Activated T-cell treated with anti-CD3 and anti-CD28 coated beads, Interleukin-2, amount 50 U/mL, for 72 hours (primary cell): ENCODE data around the gene CEP128. TPM values are rescaled to one million over a fixed set of nuclear protein-coding genes. Genes with fewer than 3 reads are reported as not detected.

Experiments
- ATAC-seq, 2 donors: fragments of 150-1000 bp; cut with Tn5 transposase; replicated peaks in 1 of 2; 2 replicates each; pipeline ENCODE4 v1.10.0; 2021; ENCODE audit warnings: moderate library complexity in 2 of 2, mild to moderate bottlenecking in 1 of 2
- DNase-seq, 2 donors: peaks; one replicate each; pipeline ENCODE4 v3.0.0; 2021 to 2022; ENCODE audit warnings: mixed read lengths in 1 of 2
- H3K27ac Mint-ChIP-seq: one replicate; pipeline ENCODE4 v1.8.0; 2022; ENCODE audit warnings: mild to moderate bottlenecking, moderate library complexity, mixed read lengths
- H3K27me3 Mint-ChIP-seq: one replicate; pipeline ENCODE4 v1.8.0; 2022; ENCODE audit warnings: low read depth, mixed read lengths
- H3K36me3 Mint-ChIP-seq, 2 donors: one replicate each; pipeline ENCODE4 v1.8.0; 2022; ENCODE audit warnings: mixed read lengths in 2 of 2, mild to moderate bottlenecking in 1 of 2; ENCODE audit not compliant: insufficient read depth in 2 of 2
- H3K4me1 Mint-ChIP-seq: one replicate; pipeline ENCODE4 v1.8.0; 2022; ENCODE audit warnings: low read depth, mixed read lengths
- H3K4me3 Mint-ChIP-seq, 2 donors: one replicate each; pipeline ENCODE4 v1.8.0; 2022; ENCODE audit warnings: mild to moderate bottlenecking in 2 of 2, mixed read lengths in 2 of 2, moderate library complexity in 2 of 2
- H3K9me3 Mint-ChIP-seq, 2 donors: one replicate each; pipeline ENCODE4 v1.8.0; 2022; ENCODE audit warnings: mixed read lengths in 2 of 2
- total RNA-seq, 2 donors: library from RNA; stranded (reverse); gene quantifications; one replicate each; pipeline ENCODE4 v1.2.3, GENCODE V29; 2022

The CEP128 gene
- total RNA-seq, 2 donors from 2014 or later, result 14.2 to 16.9 TPM

DNA sequence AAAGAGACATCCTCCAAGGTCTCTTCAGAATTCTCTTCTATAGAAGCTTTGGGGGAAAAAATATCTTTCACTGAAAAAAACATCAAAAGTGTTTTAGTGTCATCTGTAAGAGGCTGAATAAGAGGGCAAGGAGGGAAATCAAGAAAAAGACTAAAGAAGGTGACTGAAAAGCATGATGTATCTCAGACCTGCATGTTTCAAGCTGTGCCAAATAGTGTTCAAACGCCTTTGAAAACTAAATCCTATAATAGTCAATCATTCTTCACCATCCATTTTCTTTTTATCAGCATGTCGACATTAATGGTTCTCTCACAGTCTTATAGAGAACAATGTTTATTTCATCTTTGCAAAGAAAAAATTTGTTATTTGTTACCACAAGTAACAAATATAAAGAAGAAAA, 94.5 kb downstream of the CEP128 start:
- no peak overlapping the region for H3K4me3 Mint-ChIP-seq

DNA sequence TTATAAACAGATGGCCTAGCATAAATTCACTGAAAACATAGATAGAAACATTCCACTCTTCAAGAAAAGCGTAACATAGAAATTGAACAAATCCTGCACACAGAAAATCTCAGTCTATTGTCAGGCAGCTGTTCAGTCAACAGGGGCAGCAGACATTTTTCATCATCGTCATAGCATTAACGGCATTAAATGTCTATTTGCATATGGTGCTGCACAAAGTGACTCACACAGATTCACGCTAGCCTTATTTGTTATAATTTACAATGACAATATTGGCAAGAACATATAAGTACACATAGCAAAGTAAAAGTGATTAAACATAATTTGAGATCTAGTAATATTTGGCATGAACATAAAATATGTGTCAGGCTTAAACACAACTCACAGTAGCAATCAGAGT, 95.7 kb downstream of the CEP128 start:
- no peak overlapping the region for H3K4me3 Mint-ChIP-seq
- H3K27me3 Mint-ChIP-seq, result no peaks in the 10 kb centered on the region
- no peaks in the 10 kb centered on the region for H3K4me1 Mint-ChIP-seq
- H3K27ac Mint-ChIP-seq, result no peak overlapping the region
- H3K36me3 Mint-ChIP-seq, result no peaks in the 10 kb centered on the region
- ATAC-seq (no peak), DNase-seq (no peak)
- H3K9me3 Mint-ChIP-seq, result no peaks in the 10 kb centered on the region

More for the DNA sequence above, 94.5 kb downstream of the CEP128 start:
- H3K9me3 Mint-ChIP-seq, result no peaks in the 10 kb centered on the region
- H3K27ac Mint-ChIP-seq, result no peak overlapping the region
- no peaks in the 10 kb centered on the region for H3K4me1 Mint-ChIP-seq
- ATAC-seq (no peak), DNase-seq (no peak)
- no peaks in the 10 kb centered on the region for H3K36me3 Mint-ChIP-seq
- H3K27me3 Mint-ChIP-seq, result no peaks in the 10 kb centered on the region

DNA sequence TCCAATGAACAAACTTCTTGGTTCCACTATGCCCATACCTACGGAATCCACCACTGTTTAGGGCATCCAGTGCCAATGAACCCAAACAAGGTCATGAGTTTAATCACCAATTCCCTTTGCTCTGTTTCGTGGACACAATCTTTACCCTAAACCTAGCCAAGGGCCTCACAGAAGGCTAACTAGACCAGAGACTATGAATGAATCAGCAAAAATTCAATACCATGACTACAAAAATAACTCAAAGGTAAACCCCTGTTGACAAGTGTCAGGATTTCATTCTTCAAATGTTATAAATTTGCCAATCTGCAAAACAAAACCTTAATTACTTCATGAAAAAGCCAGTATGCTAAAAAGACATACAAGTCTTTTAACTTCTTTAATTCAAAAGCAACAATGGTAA, 96.7 kb downstream of the CEP128 start:
- DNase-seq, result no peak
- H3K9me3 Mint-ChIP-seq, result no peaks in the 10 kb centered on the region
- no peaks in the 10 kb centered on the region for H3K27me3 Mint-ChIP-seq
- H3K36me3 Mint-ChIP-seq, result no peaks in the 10 kb centered on the region
- ATAC-seq, result no peak
- H3K27ac Mint-ChIP-seq, result no peak overlapping the region
- no peaks in the 10 kb centered on the region for H3K4me1 Mint-ChIP-seq
- H3K4me3 Mint-ChIP-seq, result no peak overlapping the region

DNA sequence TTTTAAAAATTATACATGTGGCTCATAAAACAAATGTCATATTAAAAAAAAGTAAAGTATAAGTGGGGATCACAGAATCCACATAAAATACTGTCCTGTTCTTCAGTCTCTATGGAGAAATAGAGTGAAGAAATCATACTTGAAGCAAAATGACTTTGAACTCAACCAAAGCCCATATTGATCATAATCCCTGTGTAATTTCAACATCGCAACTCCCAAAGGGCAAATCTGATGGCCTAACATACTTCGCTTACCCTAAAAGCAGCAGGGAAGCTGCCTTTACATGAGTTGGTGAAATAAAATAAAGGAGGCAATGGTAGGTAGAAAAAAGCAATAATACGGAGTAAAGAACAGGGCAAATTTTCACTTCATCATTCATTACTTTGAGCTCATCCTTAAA, 101.8 kb downstream of the CEP128 start:
- no peak overlapping the region for H3K4me3 Mint-ChIP-seq
- no peaks in the 10 kb centered on the region for H3K27me3 Mint-ChIP-seq
- DNase-seq (no peak), ATAC-seq (no peak)
- no peaks in the 10 kb centered on the region for H3K4me1 Mint-ChIP-seq
- no peak overlapping the region for H3K27ac Mint-ChIP-seq
- H3K9me3 Mint-ChIP-seq, result no peaks in the 10 kb centered on the region
- no peaks in the 10 kb centered on the region for H3K36me3 Mint-ChIP-seq

DNA sequence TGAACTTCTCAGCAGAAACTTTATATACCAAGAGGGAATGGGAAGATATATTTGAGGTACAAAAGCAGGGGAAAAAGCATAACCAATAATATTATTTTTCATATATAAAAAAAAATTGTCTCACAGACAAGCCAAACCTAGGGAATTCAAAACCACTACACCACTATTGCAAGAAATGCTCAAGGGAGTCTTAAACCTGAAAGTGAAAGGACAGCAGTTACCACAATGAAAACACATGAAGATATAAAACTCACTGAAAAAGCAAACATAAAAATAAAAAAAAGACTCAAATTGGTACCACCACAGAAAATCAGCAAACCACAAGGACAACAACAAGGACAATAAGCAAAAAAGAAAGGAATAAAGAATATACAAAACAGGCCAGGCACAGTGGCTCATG, 131.9 kb downstream of the CEP128 start:
- ATAC-seq (no peak), DNase-seq (no peak)
- Mint-ChIP-seq H3K27ac (peak overlapping the region; percentile 73), H3K27me3 (no peaks in the 10 kb centered on the region), H3K4me3 (no peak overlapping the region), H3K4me1 (no peaks in the 10 kb centered on the region), H3K36me3 (peaks cover 13 to 15% of the 10 kb centered on the region in 2 donors), H3K9me3 (peaks cover 13 to 17% of the 10 kb centered on the region in 2 donors)

DNA sequence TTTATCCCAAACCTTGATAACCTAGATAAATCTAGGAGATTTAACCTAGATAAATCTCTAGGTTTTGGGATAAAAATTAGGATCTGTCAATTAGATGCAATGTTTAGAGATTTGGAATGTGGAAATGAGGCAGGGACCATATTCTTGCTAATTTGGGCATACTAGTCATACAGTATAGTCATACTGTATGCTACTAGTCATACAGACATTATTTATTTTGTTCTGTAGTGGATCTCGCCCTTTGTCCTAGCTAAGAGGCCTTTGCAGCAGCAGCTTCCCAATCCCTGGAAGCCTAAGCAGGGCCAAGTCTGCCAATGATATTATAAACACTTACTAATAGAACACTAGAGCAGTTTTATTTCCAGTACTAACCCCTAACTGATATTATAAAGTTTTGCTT, 136.4 kb downstream of the CEP128 start:
- Mint-ChIP-seq H3K27me3 (no peaks in the 10 kb centered on the region), H3K4me1 (no peaks in the 10 kb centered on the region), H3K27ac (no peak overlapping the region), H3K36me3 (peaks cover 14 to 21% of the 10 kb centered on the region in 2 donors), H3K9me3 (peaks cover 14 to 15% of the 10 kb centered on the region in 2 donors), H3K4me3 (no peak overlapping the region)
- DNase-seq (no peak), ATAC-seq (no peak)

DNA sequence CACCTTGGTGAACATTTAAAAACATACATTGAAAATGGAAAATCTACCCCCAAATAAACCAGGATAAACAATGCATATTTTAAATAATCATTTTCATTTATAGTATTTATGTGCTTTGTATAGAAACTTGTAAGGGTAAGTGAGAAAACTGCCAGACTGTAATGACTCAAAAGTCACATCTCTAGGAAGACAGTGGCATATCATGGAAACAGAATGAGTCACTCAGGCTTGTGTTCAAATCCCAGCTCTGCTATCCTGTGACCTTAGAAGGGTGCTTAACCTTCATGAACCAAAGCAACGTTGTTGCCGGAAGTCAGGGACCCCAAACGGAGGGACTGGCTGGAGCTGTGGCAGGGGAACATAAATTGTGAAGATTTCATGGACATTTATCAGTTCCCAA, 142.7 kb downstream of the CEP128 start:
- no peak overlapping the region for H3K27ac Mint-ChIP-seq

DNA sequence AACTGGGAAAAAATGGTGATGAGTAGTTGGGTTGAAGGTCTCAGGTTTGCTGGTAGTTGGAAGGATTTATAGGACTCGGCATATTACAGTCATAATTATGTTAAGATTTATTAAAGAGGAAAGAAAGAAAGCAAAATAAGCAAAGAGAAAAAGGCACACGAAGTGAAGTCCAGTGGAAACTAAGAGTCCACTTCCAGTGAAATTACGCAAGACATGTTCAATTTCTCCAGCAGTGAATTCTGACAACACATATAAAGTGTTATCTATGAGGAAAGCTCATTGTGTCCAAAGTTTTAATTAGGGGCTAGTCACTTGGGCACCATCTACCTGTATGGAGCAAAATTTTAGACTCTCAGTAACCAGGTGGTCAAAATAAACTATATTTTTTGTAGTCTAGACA, 143.3 kb downstream of the CEP128 start:
- peaks cover 6 to 11% of the 10 kb centered on the region in 2 donors for H3K9me3 Mint-ChIP-seq
- no peak for ATAC-seq
- no peak overlapping the region for H3K27ac Mint-ChIP-seq
- no peaks in the 10 kb centered on the region for H3K4me1 Mint-ChIP-seq
- peaks cover 5 to 15% of the 10 kb centered on the region in 2 donors for H3K36me3 Mint-ChIP-seq
- no peaks in the 10 kb centered on the region for H3K27me3 Mint-ChIP-seq
- no peak for DNase-seq
- H3K4me3 Mint-ChIP-seq, result no peak overlapping the region

More for the DNA sequence above, 142.7 kb downstream of the CEP128 start:
- Mint-ChIP-seq H3K9me3 (peaks cover 6 to 11% of the 10 kb centered on the region in 2 donors), H3K4me1 (no peaks in the 10 kb centered on the region), H3K4me3 (no peak overlapping the region), H3K27me3 (no peaks in the 10 kb centered on the region), H3K36me3 (peaks cover 5 to 15% of the 10 kb centered on the region in 2 donors)
- ATAC-seq (no peak), DNase-seq (no peak)

DNA sequence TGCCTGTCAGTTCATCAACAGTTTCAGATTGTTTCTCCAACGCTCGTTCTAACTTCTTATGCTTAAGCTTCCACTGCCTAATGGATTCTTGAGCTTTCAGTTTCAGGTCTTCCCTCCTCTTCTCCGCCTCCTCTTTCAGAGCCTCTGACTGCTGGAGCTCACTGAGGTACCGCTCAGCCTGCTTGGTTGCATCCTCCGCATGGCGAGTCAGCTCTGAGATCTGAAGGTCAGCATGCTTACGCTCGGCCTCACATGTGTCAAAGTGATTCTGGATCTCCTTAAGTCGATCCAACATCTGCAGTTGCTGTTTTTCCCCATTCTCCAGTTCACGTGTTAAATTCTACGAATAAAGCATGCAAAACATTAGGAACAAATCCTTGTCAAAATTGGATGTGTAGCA, 148.8 kb downstream of the CEP128 start:
- no peaks in the 10 kb centered on the region for H3K9me3 Mint-ChIP-seq
- H3K36me3 Mint-ChIP-seq, result peaks cover 4 to 6% of the 10 kb centered on the region in 2 donors
- no peak for ATAC-seq
- no peak for DNase-seq
- no peak overlapping the region for H3K4me3 Mint-ChIP-seq
- H3K27ac Mint-ChIP-seq, result no peak overlapping the region
- no peaks in the 10 kb centered on the region for H3K27me3 Mint-ChIP-seq
- no peaks in the 10 kb centered on the region for H3K4me1 Mint-ChIP-seq

DNA sequence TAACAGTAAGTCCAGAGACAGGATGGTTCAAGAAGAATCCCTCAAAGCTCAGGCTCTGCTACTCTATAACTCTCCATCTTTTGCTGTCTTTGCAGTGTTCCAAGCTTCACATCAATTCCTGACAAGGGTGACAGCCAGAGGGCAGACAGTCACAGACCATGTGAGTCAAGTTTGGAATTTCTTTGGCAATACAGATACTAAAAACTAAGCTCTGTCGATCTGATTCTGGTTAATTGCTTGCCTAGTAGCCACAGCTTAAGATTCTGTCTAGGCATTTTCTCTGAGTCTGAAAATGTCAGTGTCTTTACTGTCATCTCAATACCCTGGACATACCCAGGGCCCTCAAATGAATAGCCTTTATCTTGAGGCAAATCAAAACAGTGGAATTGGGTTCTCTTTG, 153.7 kb downstream of the CEP128 start:
- peaks cover 2 to 7% of the 10 kb centered on the region in 2 donors for H3K36me3 Mint-ChIP-seq
- no peak for ATAC-seq
- no peaks in the 10 kb centered on the region for H3K9me3 Mint-ChIP-seq
- no peak for DNase-seq
- no peak overlapping the region for H3K4me3 Mint-ChIP-seq
- no peaks in the 10 kb centered on the region for H3K27me3 Mint-ChIP-seq
- no peak overlapping the region for H3K27ac Mint-ChIP-seq
- H3K4me1 Mint-ChIP-seq, result no peaks in the 10 kb centered on the region

DNA sequence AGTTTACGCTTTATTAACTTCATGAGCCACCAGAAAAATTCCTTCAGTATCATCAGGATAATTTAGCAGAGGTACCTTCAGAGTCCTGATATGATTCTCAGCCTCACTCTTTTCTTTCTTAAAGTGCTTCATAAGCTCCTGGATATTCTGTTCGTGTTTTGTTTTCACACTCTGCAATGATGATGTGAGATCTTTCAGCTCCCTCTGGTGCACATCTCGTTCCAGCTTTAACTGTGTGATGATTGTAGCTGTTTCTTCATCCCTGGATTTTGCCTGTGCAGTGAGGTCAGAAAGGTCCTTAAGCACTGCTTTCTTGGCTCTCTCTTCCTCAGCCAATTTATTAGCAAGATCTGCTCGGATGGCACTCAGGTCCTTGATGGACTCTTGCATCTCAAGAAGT, 156.7 kb downstream of the CEP128 start:
- Mint-ChIP-seq H3K27ac (no peak overlapping the region), H3K27me3 (no peaks in the 10 kb centered on the region), H3K4me1 (no peaks in the 10 kb centered on the region), H3K36me3 (peaks cover 0 to 5% of the 10 kb centered on the region in 2 donors), H3K4me3 (no peak overlapping the region), H3K9me3 (no peaks in the 10 kb centered on the region)
- no peak for DNase-seq
- no peak for ATAC-seq

DNA sequence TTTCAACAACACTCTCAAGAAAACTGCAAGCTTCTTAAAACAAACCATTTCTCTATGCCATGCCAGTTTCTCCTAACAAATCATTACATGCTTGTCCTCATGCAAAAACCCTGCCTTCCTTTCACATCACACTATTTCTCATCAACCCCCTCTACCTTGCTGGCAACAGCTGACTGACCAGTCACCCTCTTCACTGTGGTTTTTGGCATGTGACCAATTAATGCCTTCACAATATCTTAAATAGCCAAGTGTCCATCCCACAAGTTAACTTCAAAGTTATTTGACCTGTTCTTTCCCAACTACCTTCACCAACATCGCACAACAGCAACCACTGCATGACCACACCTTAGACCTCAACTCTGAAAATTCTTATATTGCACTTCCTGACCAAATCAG, 159.6 kb downstream of the CEP128 start:
- DNase-seq, result no peak
- H3K9me3 Mint-ChIP-seq, result no peaks in the 10 kb centered on the region
- no peak overlapping the region for H3K27ac Mint-ChIP-seq
- H3K4me1 Mint-ChIP-seq, result no peaks in the 10 kb centered on the region
- no peak overlapping the region for H3K4me3 Mint-ChIP-seq
- ATAC-seq, result no peak
- no peaks in the 10 kb centered on the region for H3K27me3 Mint-ChIP-seq
- peaks cover 0 to 2% of the 10 kb centered on the region in 2 donors for H3K36me3 Mint-ChIP-seq

DNA sequence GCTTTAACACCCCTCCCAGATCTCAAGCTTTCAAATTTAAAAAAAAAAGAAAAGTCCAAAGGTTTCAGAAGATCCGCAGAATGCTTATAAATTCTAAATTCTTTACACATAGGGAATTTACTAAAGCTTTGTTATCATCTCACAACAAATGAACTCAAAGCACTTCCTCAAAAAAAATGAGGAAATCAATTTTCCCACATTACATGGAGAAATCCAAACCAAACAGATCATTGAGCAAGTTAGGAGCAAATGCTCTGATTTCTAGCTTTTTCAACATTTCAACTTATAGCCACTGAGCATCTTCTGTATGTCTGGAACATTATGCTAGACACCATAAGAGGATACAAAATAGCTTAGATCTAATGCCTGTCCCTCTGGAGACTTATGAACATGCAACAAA, 161.0 kb downstream of the CEP128 start:
- DNase-seq, result no peak
- no peak overlapping the region for H3K4me3 Mint-ChIP-seq
- peaks cover 0 to 2% of the 10 kb centered on the region in 2 donors for H3K36me3 Mint-ChIP-seq
- no peaks in the 10 kb centered on the region for H3K9me3 Mint-ChIP-seq
- H3K27ac Mint-ChIP-seq, result no peak overlapping the region
- no peaks in the 10 kb centered on the region for H3K27me3 Mint-ChIP-seq
- no peaks in the 10 kb centered on the region for H3K4me1 Mint-ChIP-seq
- no peak for ATAC-seq

DNA sequence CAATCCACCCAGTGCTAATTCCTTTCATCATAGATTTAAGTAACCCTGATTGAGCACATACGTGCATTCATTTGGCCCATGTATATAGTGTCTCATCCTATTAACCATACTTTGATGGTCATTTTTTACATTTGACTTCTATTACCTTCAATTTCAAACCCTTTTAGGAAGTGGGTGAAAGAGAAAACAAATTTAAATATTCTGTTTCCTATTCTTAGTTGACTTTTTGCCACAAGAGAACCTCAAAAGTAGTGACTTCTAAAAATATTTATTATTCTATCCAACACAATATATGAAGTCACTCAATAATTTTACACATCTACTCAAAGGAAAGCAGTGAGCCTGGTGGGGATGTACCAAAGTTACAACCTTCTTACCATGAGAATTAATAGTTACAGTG, 164.9 kb downstream of the CEP128 start:
- H3K36me3 Mint-ChIP-seq, result peaks cover 0 to 2% of the 10 kb centered on the region in 2 donors
- H3K9me3 Mint-ChIP-seq, result no peaks in the 10 kb centered on the region
- DNase-seq (no peak), ATAC-seq (no peak)
- H3K4me3 Mint-ChIP-seq, result no peak overlapping the region
- no peaks in the 10 kb centered on the region for H3K4me1 Mint-ChIP-seq
- H3K27ac Mint-ChIP-seq, result no peak overlapping the region
- no peaks in the 10 kb centered on the region for H3K27me3 Mint-ChIP-seq
